Gastroesophageal sphincter (tissue), 3 donors: ENCODE results near the gene DOCK9.

ENCODE experiments used
- CTCF ChIP-seq, 4 experiments: fragments of 200-600 bp in 2 of 4; fragments of 450-650 bp in 2 of 4; sonication (generic) in 1 of 4; IDR thresholded peaks; one replicate each; pipeline ENCODE4 v1.5.1; 2017 to 2019; ENCODE audit warnings: antibody characterized with exemption in 4 of 4, mild to moderate bottlenecking in 2 of 4, moderate library complexity in 2 of 4
- POLR2AphosphoS5 ChIP-seq: sonication (generic); formaldehyde crosslinking; IDR thresholded peaks from one replicate; pipeline ENCODE4 v1.6.1; 2017; ENCODE audit warnings: antibody characterized with exemption

GRCh38 chr13:98944336-98944735 is 33.5 kb downstream of the DOCK9 start:
- TF ChIP-seq CTCF (IDR thresholded peaks at IDR 0.05) (no peak), POLR2AphosphoS5 (no peak)
